Subcutaneous adipose tissue (tissue), 4 donors: ENCODE measurements around the gene PRR22. TPM values are rescaled to one million over a fixed set of nuclear protein-coding genes. Genes with fewer than 3 reads are reported as not detected.

Experiments used
- total RNA-seq, 4 donors: library from RNA; depleted of rRNA; stranded (reverse); fragments of >200 nt; gene quantifications; one replicate each; pipeline ENCODE4 v1.1.0, GENCODE V29; 2016
- TF ChIP-seq, protein P1 (sequence below): fragments of 450-650 bp; IDR thresholded peaks from one replicate; pipeline ENCODE4 v1.5.1; 2016; ENCODE audit warnings: low read depth, mild to moderate bottlenecking, control low read depth, antibody characterized with exemption, moderate library complexity

The PRR22 gene
- total RNA-seq, 4 donors from 2014 or later = 0.66 to 1.9 TPM; not detected in 2

DNA sequence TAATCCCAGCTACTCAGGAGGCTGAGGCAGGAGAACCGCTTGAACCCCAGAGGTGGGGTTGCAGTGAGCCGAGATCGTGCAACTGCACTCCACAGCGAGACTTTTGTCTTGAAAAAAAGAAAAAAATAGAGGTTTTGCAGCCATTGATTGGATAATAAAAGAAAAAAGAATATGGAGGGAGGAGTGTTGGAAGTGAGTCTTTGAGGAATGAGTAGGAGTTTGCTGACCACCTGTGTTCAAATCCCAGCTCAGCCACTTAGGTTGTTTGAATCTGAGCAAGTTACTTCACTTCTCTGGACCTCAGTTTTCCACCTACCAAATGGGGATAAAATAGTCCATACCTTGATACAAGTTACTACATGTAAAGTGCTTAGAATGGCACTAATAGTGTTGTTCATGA lies 26.6 kb upstream of the PRR22 start:
- TF ChIP-seq, protein P1, sequence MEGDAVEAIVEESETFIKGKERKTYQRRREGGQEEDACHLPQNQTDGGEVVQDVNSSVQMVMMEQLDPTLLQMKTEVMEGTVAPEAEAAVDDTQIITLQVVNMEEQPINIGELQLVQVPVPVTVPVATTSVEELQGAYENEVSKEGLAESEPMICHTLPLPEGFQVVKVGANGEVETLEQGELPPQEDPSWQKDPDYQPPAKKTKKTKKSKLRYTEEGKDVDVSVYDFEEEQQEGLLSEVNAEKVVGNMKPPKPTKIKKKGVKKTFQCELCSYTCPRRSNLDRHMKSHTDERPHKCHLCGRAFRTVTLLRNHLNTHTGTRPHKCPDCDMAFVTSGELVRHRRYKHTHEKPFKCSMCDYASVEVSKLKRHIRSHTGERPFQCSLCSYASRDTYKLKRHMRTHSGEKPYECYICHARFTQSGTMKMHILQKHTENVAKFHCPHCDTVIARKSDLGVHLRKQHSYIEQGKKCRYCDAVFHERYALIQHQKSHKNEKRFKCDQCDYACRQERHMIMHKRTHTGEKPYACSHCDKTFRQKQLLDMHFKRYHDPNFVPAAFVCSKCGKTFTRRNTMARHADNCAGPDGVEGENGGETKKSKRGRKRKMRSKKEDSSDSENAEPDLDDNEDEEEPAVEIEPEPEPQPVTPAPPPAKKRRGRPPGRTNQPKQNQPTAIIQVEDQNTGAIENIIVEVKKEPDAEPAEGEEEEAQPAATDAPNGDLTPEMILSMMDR = no peak

DNA sequence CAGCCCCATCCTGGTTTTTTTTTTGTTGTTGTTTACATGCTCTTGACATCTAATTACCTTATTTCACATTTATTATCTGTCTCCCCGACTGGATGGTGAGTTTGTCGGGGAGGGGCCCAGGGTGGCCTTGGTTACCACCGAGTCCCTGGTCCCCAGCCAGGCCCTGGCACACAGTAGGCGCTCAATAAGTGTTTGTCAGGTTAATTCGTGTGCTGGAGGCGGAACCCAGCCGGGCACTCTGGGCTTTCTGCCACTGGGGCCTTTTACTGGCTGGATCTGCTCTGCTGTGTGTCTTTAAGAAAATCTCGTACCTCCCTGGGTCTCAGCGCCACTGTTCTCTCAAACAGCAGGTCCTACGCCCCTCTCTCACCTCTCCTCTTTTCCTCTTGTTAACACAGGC lies 24.9 kb upstream of the PRR22 start:
- TF ChIP-seq, protein P1 = no peak

DNA sequence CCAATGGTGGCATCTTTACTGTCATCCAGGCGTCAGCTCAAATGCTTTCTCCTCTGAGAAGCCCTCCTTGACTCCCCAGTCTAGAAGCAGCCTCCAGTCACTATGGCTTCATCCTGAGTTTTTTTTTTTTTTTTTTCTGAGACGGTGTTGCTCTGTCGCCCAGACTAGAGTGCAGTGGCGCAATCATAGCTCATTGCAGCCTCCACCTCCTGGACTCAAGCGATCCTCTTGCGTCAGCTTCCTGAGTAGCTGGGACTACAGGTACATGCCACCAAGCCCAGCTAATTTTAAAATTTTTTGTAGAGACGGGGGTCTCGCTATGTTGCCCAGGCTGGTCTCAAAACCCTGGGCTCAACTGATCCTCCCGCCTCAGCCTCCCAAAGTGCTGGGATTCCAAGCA lies 24.5 kb upstream of the PRR22 start:
- TF ChIP-seq, protein P1 = no peak

DNA sequence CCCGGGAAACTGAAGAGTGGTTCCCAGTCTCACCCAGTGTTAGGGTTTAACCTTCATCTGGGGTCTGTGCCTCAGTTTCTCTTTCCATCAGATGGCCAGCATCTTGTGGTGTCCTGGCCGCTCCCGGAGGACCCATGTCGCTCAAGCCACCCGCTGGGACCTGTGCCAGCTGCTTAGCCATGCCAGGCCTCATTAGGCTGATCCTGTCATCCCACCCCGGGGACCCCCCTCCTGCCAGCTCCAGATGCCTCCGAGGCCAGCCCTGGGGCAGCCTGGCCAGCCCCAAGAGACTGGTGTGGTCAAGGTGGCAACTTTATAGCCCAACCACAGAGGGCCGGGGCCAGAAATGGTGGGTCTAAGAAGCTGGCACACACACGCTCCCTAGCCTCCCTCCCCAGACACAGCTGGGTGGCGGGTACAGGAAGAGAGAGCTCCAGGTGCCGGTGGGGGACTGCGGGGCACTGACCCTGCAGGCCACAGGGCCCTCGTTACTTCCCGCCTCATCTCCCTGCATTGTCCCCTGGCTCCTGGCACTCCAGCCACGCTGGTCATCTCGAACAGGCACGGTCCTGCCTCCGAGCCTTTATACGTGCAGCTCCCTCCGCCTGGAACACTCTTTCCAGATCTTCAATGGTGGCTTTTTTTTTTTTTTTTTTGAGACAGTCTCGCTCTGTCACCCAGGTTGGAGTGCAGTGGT lies 23.7 kb upstream of the PRR22 start:
- TF ChIP-seq, protein P1 = no peak

DNA sequence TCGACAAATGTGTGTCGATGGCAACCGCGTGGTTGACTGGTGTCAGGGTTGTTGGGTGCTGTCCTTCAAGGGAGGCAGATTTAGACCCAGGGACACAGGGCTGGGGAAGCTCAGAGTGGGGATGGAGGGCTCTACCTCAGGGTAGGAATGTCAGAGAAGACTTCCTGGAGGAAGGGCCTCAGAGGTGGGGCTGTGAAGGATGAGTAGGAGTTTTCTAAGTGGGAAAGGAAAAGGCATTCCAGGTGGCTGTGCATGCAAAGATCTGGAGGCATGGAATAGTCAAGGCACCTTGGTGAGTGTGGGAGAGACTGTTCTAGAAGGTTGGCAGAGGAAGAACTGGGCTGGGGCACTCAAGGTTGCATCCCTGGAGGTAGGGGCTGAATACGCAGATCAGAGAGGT lies 22.4 kb upstream of the PRR22 start:
- TF ChIP-seq, protein P1 = no peak

DNA sequence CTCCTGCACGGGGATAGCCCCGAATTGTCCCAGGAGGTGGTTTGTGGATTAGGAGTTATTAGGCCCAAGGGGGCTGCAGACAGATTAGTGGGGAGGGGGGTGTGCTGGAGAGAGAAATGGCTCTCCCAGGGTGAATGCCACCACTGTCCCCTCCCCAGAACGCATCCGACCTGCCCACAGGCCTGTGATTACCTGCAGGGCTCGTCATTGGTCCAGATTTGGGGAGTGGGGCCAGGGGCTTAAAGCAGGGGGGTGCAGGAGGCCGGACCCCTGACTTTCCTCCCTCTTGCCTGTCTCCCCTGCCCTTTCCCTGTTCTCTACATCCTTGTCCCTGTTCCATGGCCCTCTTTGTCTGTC lies 21.6 kb upstream of the PRR22 start:
- TF ChIP-seq, protein P1 = no peak

DNA sequence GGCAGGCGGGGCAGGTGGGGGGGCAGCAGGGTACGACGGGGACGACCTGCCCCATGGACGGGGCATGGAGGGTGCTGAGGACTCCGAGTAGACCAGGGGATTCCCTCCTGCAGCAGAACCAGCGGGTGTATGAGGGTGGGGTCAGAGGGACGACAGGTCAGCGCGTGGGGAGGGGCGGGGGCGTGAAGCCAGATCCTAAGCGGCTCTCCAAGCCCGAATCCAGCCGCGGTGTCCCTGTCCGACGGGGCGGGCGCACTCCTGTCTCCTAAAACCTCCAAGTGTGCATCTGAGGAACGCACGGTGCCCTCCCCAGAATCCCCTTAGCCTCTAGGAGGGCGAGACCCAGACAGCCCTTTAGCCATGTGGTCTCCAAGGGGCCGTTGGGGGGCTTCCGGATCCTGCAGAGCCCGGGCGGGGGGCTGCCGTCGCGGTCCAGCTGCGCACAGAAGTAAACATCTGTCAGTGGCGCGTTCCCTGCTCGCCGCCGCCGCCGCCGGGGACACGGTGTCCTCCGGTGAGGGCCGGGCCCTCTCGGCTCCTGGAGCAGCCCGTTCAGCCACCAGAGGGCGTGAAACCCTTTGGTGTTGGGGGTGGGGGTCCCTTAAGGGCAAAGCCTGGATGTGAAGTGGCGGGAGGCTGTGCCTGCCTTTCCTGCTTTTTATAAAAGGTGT lies 21.1 kb upstream of the PRR22 start:
- TF ChIP-seq, protein P1 = no peak
